ENCODE results near the gene TYW5. TPM values are rescaled to one million over a fixed set of nuclear protein-coding genes. Genes with fewer than 3 reads are reported as not detected.
A peak's percentile ranks its signal among the peaks of the same experiment; 100 is the strongest.
"Not testable (repeated sequence)": the region's sequence is repeated elsewhere in the genome, so short reads cannot be mapped to it uniquely, and the experiment has no call there.

Gene TYW5
- total RNA-seq, 1 donor from 2014 or later, result 12.5 TPM

GRCh38 chr2:199916980-199917379 lies 38.3 kb downstream of the TYW5 start:
- Mint-ChIP-seq H3K27me3 (no peaks in the 10 kb centered on the region), H3K9me3 (peaks cover 8% of the 10 kb centered on the region), H3K27ac (no peak overlapping the region), H3K4me1 (peaks cover 18% of the 10 kb centered on the region), H3K4me3 (no peak overlapping the region), H3K36me3 (ENCODE audit: low read depth) (peaks cover 43% of the 10 kb centered on the region)
- ChIA-PET POLR2A (no interaction called here), CTCF (no interaction called here)
- intact Hi-C loops (cut with micrococcal nuclease), result no loop called here
- DNase-seq, result no peak
- TF ChIP-seq CTCF (IDR thresholded peaks at IDR 0.05), result no peak
- ATAC-seq (ENCODE audit: low read depth), result no peak

DNA sequence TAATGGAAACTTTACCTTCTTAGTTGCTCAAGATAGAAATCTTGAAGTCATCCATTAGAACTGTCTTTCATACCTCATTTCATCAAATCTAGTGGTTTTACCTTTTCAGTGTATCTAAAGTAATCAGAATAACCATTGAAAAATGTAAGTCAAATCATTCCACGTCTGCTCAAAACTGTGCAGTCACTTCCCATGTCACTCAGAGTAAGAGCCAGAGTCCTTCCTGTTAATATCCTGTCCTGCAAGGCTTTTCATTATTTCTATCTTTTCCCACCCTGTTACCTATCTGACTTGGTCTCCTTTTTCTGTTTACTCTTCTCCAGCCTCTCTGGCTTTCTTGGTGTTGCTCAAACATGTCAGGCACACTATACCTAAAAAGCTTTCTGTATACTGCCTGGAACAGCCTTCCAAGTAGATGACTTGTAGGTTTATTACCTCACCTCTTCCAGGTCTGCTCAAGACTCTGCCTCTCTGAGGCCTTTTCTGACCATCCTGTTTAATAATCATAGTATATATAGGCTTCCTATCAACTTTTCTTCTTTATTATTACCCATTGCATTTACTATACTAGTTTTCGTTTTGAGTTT lies 40.8 kb downstream of the TYW5 start:
- no peak for DNase-seq
- POLR2A ChIA-PET, result no interaction called here
- Mint-ChIP-seq H3K9me3 (peaks cover 8% of the 10 kb centered on the region), H3K27me3 (no peaks in the 10 kb centered on the region), H3K4me1 (peaks cover 27% of the 10 kb centered on the region), H3K27ac (peak overlapping the region; percentile 1), H3K36me3 (ENCODE audit: low read depth) (peaks cover 42% of the 10 kb centered on the region), H3K4me3 (peak overlapping the region; percentile 0)
- TF ChIP-seq CTCF (IDR thresholded peaks at IDR 0.05), result no peak
- ATAC-seq (ENCODE audit: low read depth), result no peak
- CTCF ChIA-PET, result no interaction called here
- intact Hi-C loops (cut with micrococcal nuclease), result loop anchor here (5.0 kb wide), 4 partner anchors 798 to 1868 kb away; partner anchors contain the start of genes ALS2, CLK1, STRADB and TRAK2

DNA sequence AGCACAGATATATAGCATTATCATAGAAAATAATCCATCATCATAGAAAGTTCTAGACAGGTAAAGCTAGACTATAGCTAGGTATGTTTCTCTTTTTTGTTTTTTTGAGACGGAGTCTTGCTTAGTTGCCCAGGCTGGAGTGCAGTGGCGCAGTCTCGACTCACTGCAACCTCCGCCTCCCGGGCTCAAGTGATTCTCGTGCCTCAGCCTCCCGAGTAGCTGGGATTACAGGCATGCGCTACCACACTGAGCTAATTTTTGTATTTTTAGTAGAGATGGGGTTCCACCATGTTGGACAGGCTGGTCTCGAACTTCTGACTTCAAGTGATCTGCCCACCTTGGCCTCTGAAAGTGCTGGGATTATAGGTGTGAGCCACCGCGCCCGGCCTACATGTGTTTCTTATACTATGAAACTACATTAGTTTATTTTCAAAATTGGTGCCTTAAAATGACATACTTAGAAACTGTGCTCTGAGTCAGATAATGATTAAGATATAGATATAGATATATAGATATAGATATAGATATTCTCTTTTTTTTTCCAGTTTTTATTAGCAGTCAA lies 42.7 kb downstream of the TYW5 start:
- H3K27me3 Mint-ChIP-seq; H3K27ac Mint-ChIP-seq; CTCF ChIA-PET; H3K9me3 Mint-ChIP-seq; DNase-seq; ATAC-seq (ENCODE audit: low read depth): not testable (repeated sequence)
- POLR2A ChIA-PET, result interaction anchor here (0.6 kb wide), 1 partner anchor 560 kb away, joined by 3 read pairs; no protein-coding TSS in a partner anchor
- intact Hi-C loops (cut with micrococcal nuclease), result loop anchor here (5.0 kb wide), 4 partner anchors 800 to 1870 kb away; partner anchors contain the start of genes ALS2, CLK1, STRADB and TRAK2
- Mint-ChIP-seq H3K36me3 (ENCODE audit: low read depth) (peaks cover 27% of the 10 kb centered on the region), H3K4me1 (peaks cover 29% of the 10 kb centered on the region), H3K4me3 (peak overlapping the region; percentile 41)

- ChIA-PET CTCF (no interaction called here), POLR2A (interaction anchor here (0.9 kb wide), 1 partner anchor 10 kb away, joined by 3 read pairs; no protein-coding TSS in a partner anchor)
- Mint-ChIP-seq H3K9me3 (peaks cover 4% of the 10 kb centered on the region), H3K4me3 (peak overlapping the region; percentile 94), H3K4me1 (peaks cover 34% of the 10 kb centered on the region), H3K36me3 (ENCODE audit: low read depth) (peaks cover 19% of the 10 kb centered on the region), H3K27ac (peak overlapping the region; percentile 94), H3K27me3 (no peaks in the 10 kb centered on the region)
- no peak for ATAC-seq (ENCODE audit: low read depth)
- TF ChIP-seq CTCF (IDR thresholded peaks at IDR 0.05), result no peak
- intact Hi-C loops (cut with micrococcal nuclease), result loop anchor here (1.0 to 5.0 kb wide), 10 partner anchors 43 to 1870 kb away; partner anchors contain the start of genes ALS2, BZW1, CLK1 and FTCDNL1
- no peak for DNase-seq
These were observed 43.5 kb downstream of the TYW5 start for GRCh38 chr2:199911877-199912161.

GRCh38 chr2:199911052-199911876 lies 44.0 kb downstream of the TYW5 start, which contains the start of gene C2orf69:
C2orf69 (plus strand) TSS chr2:199911293; CDS start chr2:199911439, 146 bp downstream.
- DNase-seq (peak; percentile 86), ATAC-seq (ENCODE audit: low read depth) (peak; percentile 83)
- CTCF ChIA-PET, result no interaction called here
- Mint-ChIP-seq H3K9me3 (peaks cover under 1% of the 10 kb centered on the region), H3K4me1 (peaks cover 35% of the 10 kb centered on the region), H3K27me3 (no peaks in the 10 kb centered on the region), H3K27ac (peak within 1 kb of the TSS; percentile 94), H3K4me3 (peak within 1 kb of the TSS; percentile 94), H3K36me3 (ENCODE audit: low read depth) (peaks cover 13% of the 10 kb centered on the region)
- intact Hi-C loops (cut with micrococcal nuclease), result loop anchor here (1.0 to 5.0 kb wide), 10 partner anchors 44 to 1871 kb away; partner anchors contain the start of genes ALS2, BZW1, CLK1 and FTCDNL1
- POLR2A ChIA-PET, result interaction anchor here (0.7 to 0.9 kb wide), 2 partner anchors 10 to 14 kb away, joined by 3 read pairs; no protein-coding TSS in a partner anchor
- no peak for TF ChIP-seq CTCF (IDR thresholded peaks at IDR 0.05)
